Neural cell (in vitro differentiated cells): Measurements from ENCODE around the gene XPNPEP3.

Source experiments
- CTCF ChIP-seq: fragments of 450-650 bp; IDR thresholded peaks from 2 replicates; pipeline ENCODE4 v1.5.1; 2014; ENCODE audit warnings: antibody characterized with exemption, mild to moderate bottlenecking, moderate library complexity; ENCODE audit not compliant: poor library complexity, severe bottlenecking
- EZH2 ChIP-seq: fragments of 200-600, 300-800 bp; shearing (Covaris generic), sonication (generic); IDR thresholded peaks from 2 replicates; pipeline ENCODE4 v1.6.1; 2014; ENCODE audit warnings: antibody characterized with exemption, low read length, borderline replicate concordance, mild to moderate bottlenecking; ENCODE audit not compliant: insufficient read depth, poor library complexity, severe bottlenecking

GRCh38 chr22:40966726-40967085, 109.8 kb downstream of the XPNPEP3 start:
- TF ChIP-seq CTCF (no peak), EZH2 (no peak)
